IMR-90 (cell line): ENCODE data around the gene CYP2D6. TPM values are rescaled to one million over a fixed set of nuclear protein-coding genes. Genes with fewer than 3 reads are reported as not detected.
"Not testable (repeated sequence)": the region's sequence is repeated elsewhere in the genome, so short reads cannot be mapped to it uniquely, and the experiment has no call there.

Source experiments
- ATAC-seq: fragments of 200-7000 bp; cut with Tn5 transposase; 2 replicates; pipeline ENCODE4 v1.9.1; 2020; ENCODE audit warnings: low read depth, mild to moderate bottlenecking, moderate library complexity
- BruUV-seq: library from RNA; stranded (reverse); fragments of 400-500 nt; replicated peaks from 2 replicates; lab custom pipeline; 2021; lab: Mats Ljungman, UMichigan
- CTCF ChIA-PET: fragments of 300-600 bp; formaldehyde crosslinking; extraction: SDS; loops from one replicate; lab custom pipeline; 2021; ENCODE audit warnings: antibody characterized with exemption; lab: Yijun Ruan, JAX
- POLR2A ChIA-PET: fragments of 300-600 bp; sonication (Branson Sonifier 250); formaldehyde crosslinking; loops from one replicate; lab custom pipeline; 2022; ENCODE audit warnings: antibody characterized with exemption; ENCODE audit not compliant: unreplicated experiment; lab: Charles Lee
- DNase-seq: peaks from one replicate; pipeline ENCODE4 v3.0.0; 2013
- H2AFZ ChIP-seq: replicated peaks from 2 replicates; pipeline ENCODE3; 2013; ENCODE audit warnings: low read length, mild to moderate bottlenecking; ENCODE audit not compliant: poor library complexity
- H2AK5ac ChIP-seq: 2 replicates; pipeline ENCODE4 v1.6.1; 2013; ENCODE audit warnings: low read depth, low read length, inconsistent platforms
- H2AK9ac ChIP-seq: replicated peaks from 2 replicates; pipeline ENCODE3; 2013; ENCODE audit warnings: mild to moderate bottlenecking, low read depth, low read length, moderate library complexity; ENCODE audit not compliant: poor library complexity
- H2BK120ac ChIP-seq: 2 replicates; pipeline ENCODE4 v1.6.1; 2013; ENCODE audit warnings: low read depth, low read length, inconsistent platforms
- H2BK15ac ChIP-seq: 3 replicates; pipeline ENCODE4 v1.6.1; 2013; ENCODE audit warnings: low read depth, low read length, inconsistent platforms
- H2BK20ac ChIP-seq: 2 replicates; pipeline ENCODE4 v1.6.1; 2013; ENCODE audit warnings: low read depth, mild to moderate bottlenecking, inconsistent platforms, low read length, moderate library complexity
- H2BK5ac ChIP-seq: 2 replicates; pipeline ENCODE4 v1.6.1; 2013; ENCODE audit warnings: mild to moderate bottlenecking, low read depth, low read length, inconsistent platforms; ENCODE audit not compliant: poor library complexity, severe bottlenecking
- H3K14ac ChIP-seq: replicated peaks from 2 replicates; pipeline ENCODE4 v1.6.1; 2013; ENCODE audit warnings: low read depth, low read length, inconsistent platforms
- H3K18ac ChIP-seq: 2 replicates; pipeline ENCODE4 v1.6.1; 2013; ENCODE audit warnings: low read depth, low read length, control low read depth
- H3K23ac ChIP-seq: 2 replicates; pipeline ENCODE4 v1.6.1; 2013; ENCODE audit warnings: low read depth, low read length, inconsistent platforms
- H3K27ac ChIP-seq: 2 replicates; pipeline ENCODE4 v1.5.1; 2013; ENCODE audit warnings: mild to moderate bottlenecking, control low read depth, low read length; ENCODE audit not compliant: insufficient read depth
- H3K27me3 ChIP-seq: 2 replicates; pipeline ENCODE4 v1.6.1; 2013; ENCODE audit warnings: low read length; ENCODE audit not compliant: control insufficient read depth, insufficient read depth
- H3K36me3 ChIP-seq: 2 replicates; pipeline ENCODE4 v1.6.1; 2013; ENCODE audit warnings: low read length, mixed read lengths; ENCODE audit not compliant: control insufficient read depth, insufficient read depth
- H3K4ac ChIP-seq: 2 replicates; pipeline ENCODE4 v1.6.1; 2013; ENCODE audit warnings: low read depth, low read length, inconsistent platforms
- H3K4me1 ChIP-seq: 2 replicates; pipeline ENCODE4 v1.6.1; 2013; ENCODE audit warnings: low read length, mixed read lengths; ENCODE audit not compliant: control insufficient read depth, insufficient read depth
- H3K4me2 ChIP-seq: 2 replicates; pipeline ENCODE4 v1.6.1; 2013; ENCODE audit warnings: low read depth, mild to moderate bottlenecking, control low read depth, low read length, moderate library complexity
- H3K4me3 ChIP-seq: 2 replicates; pipeline ENCODE4 v1.5.1; 2013; ENCODE audit warnings: low read depth, mild to moderate bottlenecking, control low read depth, low read length, moderate library complexity; ENCODE audit not compliant: insufficient read depth
- H3K56ac ChIP-seq: 2 replicates; pipeline ENCODE4 v1.6.1; 2013; ENCODE audit warnings: low read length, inconsistent platforms; ENCODE audit not compliant: insufficient read depth; ENCODE audit errors: extremely low read depth
- H3K79me1 ChIP-seq, 2 experiments: 2 replicates each; pipeline ENCODE4 v1.6.1; 2013; ENCODE audit warnings: low read length in 2 of 2, inconsistent platforms in 1 of 2, low read depth in 1 of 2
- H3K9ac ChIP-seq: 2 replicates; pipeline ENCODE4 v1.6.1; 2013; ENCODE audit warnings: low read depth, low read length, control low read depth
- H3K9me1 ChIP-seq: 2 replicates; pipeline ENCODE4 v1.6.1; 2013; ENCODE audit warnings: low read length, inconsistent platforms; ENCODE audit not compliant: insufficient read depth
- H3K9me3 ChIP-seq: 2 replicates; pipeline ENCODE4 v1.6.1; 2013; ENCODE audit warnings: low read length; ENCODE audit not compliant: control insufficient read depth, insufficient read depth
- H4K20me1 ChIP-seq: 2 replicates; pipeline ENCODE4 v1.6.1; 2013; ENCODE audit warnings: low read length, inconsistent platforms; ENCODE audit not compliant: insufficient read depth
- H4K5ac ChIP-seq: 2 replicates; pipeline ENCODE4 v1.6.1; 2013; ENCODE audit warnings: mild to moderate bottlenecking, low read depth, low read length, control low read depth
- H4K8ac ChIP-seq, 2 experiments: 2 replicates each; pipeline ENCODE4 v1.6.1; 2013; ENCODE audit warnings: low read depth in 2 of 2, low read length in 2 of 2, control low read depth in 1 of 2, inconsistent platforms in 1 of 2
- H4K91ac ChIP-seq: 2 replicates; pipeline ENCODE4 v1.6.1; 2013; ENCODE audit warnings: low read depth, low read length, inconsistent platforms; ENCODE audit not compliant: insufficient read depth
- WGBS, 2 experiments: methylation state at CpG; one replicate each; pipeline versions ENCODE4 v1.1.5 to v1.1.7; 2013; ENCODE audit warnings: missing lambda C conversion rate in 2 of 2; ENCODE audit not compliant: insufficient read length in 1 of 2; ENCODE audit errors: extremely low coverage in 2 of 2; 5-methylcytosine and 5-hydroxymethylcytosine counted together
- dilution Hi-C: fragments of 300-500 bp; cut with HindIII; formaldehyde crosslinking; loops from one replicate; pipeline ENCODE4 v1.14.3; 2018; ENCODE audit warnings: low sequenced_read_pairs; ENCODE audit not compliant: unreplicated experiment
- in situ Hi-C: fragments of 300-500 bp; cut with MboI; formaldehyde crosslinking; loops from 3 replicates; pipeline ENCODE4 v1.14.3; 2019; ENCODE audit warnings: low sequenced_read_pairs, inconsistent platforms, mixed read lengths
- intact Hi-C: fragments of 100-400 bp; cut with micrococcal nuclease; formaldehyde crosslinking; loops from 2 replicates; pipeline ENCODE4 v1.10.0; 2022
- polyA plus RNA-seq, 3 experiments: library from polyadenylated mRNA; depleted of rRNA; stranded (reverse); fragments of >200 nt; gene quantifications; 2 replicates each; pipeline ENCODE4 v1.2.3, GENCODE V29; 2012; ENCODE audit warnings: low replicate concordance in 1 of 3
- total RNA-seq: library from RNA; depleted of rRNA; stranded (reverse); fragments of >200 nt; gene quantifications from 2 replicates; pipeline ENCODE4 v1.2.3, GENCODE V29; 2012

Gene CYP2D6
- total and polyA plus RNA-seq, 2 of the 4 experiments (the other 2 are of a cell fraction), result under 0.01 to 0.24 TPM

GRCh38 chr22:42141307-42142057, 10.9 kb upstream of the CYP2D6 start:
- H2BK20ac ChIP-seq, H3K9ac ChIP-seq, H2BK120ac ChIP-seq, CTCF ChIA-PET, H2BK5ac ChIP-seq, dilution Hi-C loops, H3K27ac ChIP-seq, in situ Hi-C loops, H3K23ac ChIP-seq, intact Hi-C loops, H4K91ac ChIP-seq, H3K14ac ChIP-seq, H3K56ac ChIP-seq, H3K4me1 ChIP-seq, H3K9me3 ChIP-seq, H3K9me1 ChIP-seq, H4K8ac ChIP-seq, H4K20me1 ChIP-seq, POLR2A ChIA-PET, ATAC-seq, H3K79me1 ChIP-seq, H3K27me3 ChIP-seq, H3K4me3 ChIP-seq, H2BK15ac ChIP-seq, DNase-seq, H4K5ac ChIP-seq, H3K4me2 ChIP-seq, H3K4ac ChIP-seq, H2AFZ ChIP-seq, H2AK9ac ChIP-seq, H2AK5ac ChIP-seq, H3K36me3 ChIP-seq, H3K18ac ChIP-seq, BruUV-seq: not testable (repeated sequence)
- WGBS, 2 experiments, result 89% methylated on average over 6 of the region's 24 CpGs; no CpG with 5 or more reads in 1 of the 2 experiments

GRCh38 chr22:42140153-42140552, 9.5 kb upstream of the CYP2D6 start:
- H3K14ac ChIP-seq, H3K4ac ChIP-seq, H3K9me1 ChIP-seq, H3K23ac ChIP-seq, H2AK5ac ChIP-seq, H3K9me3 ChIP-seq, intact Hi-C loops, H2AK9ac ChIP-seq, H3K27ac ChIP-seq, BruUV-seq, H2BK20ac ChIP-seq, CTCF ChIA-PET, H3K27me3 ChIP-seq, POLR2A ChIA-PET, DNase-seq, H2BK5ac ChIP-seq, H3K4me1 ChIP-seq, H3K56ac ChIP-seq, H4K20me1 ChIP-seq, ATAC-seq, H4K5ac ChIP-seq, H2BK120ac ChIP-seq, H3K4me3 ChIP-seq, H4K8ac ChIP-seq, H3K36me3 ChIP-seq, H3K9ac ChIP-seq, in situ Hi-C loops, dilution Hi-C loops, H2BK15ac ChIP-seq, H3K4me2 ChIP-seq, H2AFZ ChIP-seq, H3K79me1 ChIP-seq, H4K91ac ChIP-seq, H3K18ac ChIP-seq: not testable (repeated sequence)
- no CpG with 5 or more reads among the region's 17 CpGs for WGBS, 2 experiments
